Kasumi-1 (cell line): ENCODE results near the gene WNT9A.
"Not testable (repeated sequence)": the region's sequence is repeated elsewhere in the genome, so short reads cannot be mapped to it uniquely, and the experiment has no call there.

Experiments
- DNase-seq, 2 experiments: peaks; one replicate each; lab custom pipeline; 2025; lab: John Stamatoyannopoulos, UW

The WNT9A gene

GRCh38 chr1:227947676-227948492 is at the start of gene WNT9A:
TSS of gene WNT9A (minus strand) at chr1:227947932. CDS start at chr1:227947887, 45 bp downstream.
- peak; percentile 10 to 16 for DNase-seq

GRCh38 chr1:227996187-227996950 is 48.6 kb upstream of the WNT9A start:
- no peak for DNase-seq

- no peak for DNase-seq
These were observed 47.0 kb upstream of the WNT9A start for GRCh38 chr1:227994632-227995300.

GRCh38 chr1:227987181-227987580 is 39.4 kb upstream of the WNT9A start:
- DNase-seq: no peak

GRCh38 chr1:227975583-227976283 is 28.0 kb upstream of the WNT9A start:
- not testable (repeated sequence) for DNase-seq

- not testable (repeated sequence) for DNase-seq
These were observed 26.1 kb upstream of the WNT9A start for GRCh38 chr1:227973724-227974288.

GRCh38 chr1:227972843-227973374 is 25.2 kb upstream of the WNT9A start:
- DNase-seq: not testable (repeated sequence)

GRCh38 chr1:227972283-227972679 is 24.5 kb upstream of the WNT9A start:
- not testable (repeated sequence) for DNase-seq

GRCh38 chr1:227971643-227972282 is 24.0 kb upstream of the WNT9A start:
- not testable (repeated sequence) for DNase-seq

GRCh38 chr1:227971216-227971615 is 23.5 kb upstream of the WNT9A start:
- not testable (repeated sequence) for DNase-seq

- not testable (repeated sequence) for DNase-seq
These were observed 22.6 kb upstream of the WNT9A start for GRCh38 chr1:227970076-227970995.

- not testable (repeated sequence) for DNase-seq
These were observed 20.1 kb upstream of the WNT9A start for GRCh38 chr1:227967815-227968214.

- not testable (repeated sequence) for DNase-seq
These were observed 19.0 kb upstream of the WNT9A start for GRCh38 chr1:227966733-227967132.

GRCh38 chr1:227961651-227962466 is 14.1 kb upstream of the WNT9A start:
- DNase-seq: peak; percentile 74 to 76

- no peak for DNase-seq
These were observed 11.7 kb upstream of the WNT9A start for GRCh38 chr1:227959325-227959860.

GRCh38 chr1:227958617-227959324 is 11.0 kb upstream of the WNT9A start:
- no peak for DNase-seq

GRCh38 chr1:227955808-227956207 is 8.1 kb upstream of the WNT9A start:
- DNase-seq: no peak
